SU-DHL-6 (cell line): ENCODE data around the gene RBM19.

Experiments used
- EZH2phosphoT487 ChIP-seq: fragments of 200-600 bp; sonication (generic), shearing (Covaris generic); conservative IDR thresholded peaks from 2 replicates; pipeline ENCODE4 v1.6.1; 2018; ENCODE audit warnings: mild to moderate bottlenecking, antibody characterized with exemption, low read length, moderate library complexity, mixed read lengths
- TF ChIP-seq, protein P1 (sequence below): fragments of 200-600 bp; sonication (generic); IDR thresholded peaks from one replicate; pipeline ENCODE4 v1.5.1; 2017; ENCODE audit warnings: antibody characterized with exemption, mild to moderate bottlenecking, low read length, moderate library complexity; ENCODE audit not compliant: insufficient read depth, poor library complexity, severe bottlenecking

DNA sequence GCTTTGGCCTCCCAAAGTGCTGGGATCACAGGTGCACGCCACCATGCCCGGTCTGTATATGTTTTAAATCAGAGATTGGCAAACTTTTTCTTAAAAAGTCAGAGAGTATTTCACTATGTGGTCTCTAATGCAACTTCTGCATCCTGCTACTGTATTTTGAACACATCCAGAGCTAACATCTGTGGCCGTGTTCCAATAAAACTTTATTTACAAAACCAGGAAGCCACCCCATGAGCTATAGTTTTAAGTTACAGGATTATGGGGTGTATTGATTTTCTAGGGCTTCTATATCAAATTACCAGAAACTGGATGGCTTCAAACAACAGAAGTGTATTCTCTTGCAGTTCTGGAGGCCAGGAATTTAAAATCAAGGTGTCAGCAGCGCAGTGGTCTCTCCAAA, 5.3 kb upstream of the RBM19 start:
- TF ChIP-seq, protein P1, sequence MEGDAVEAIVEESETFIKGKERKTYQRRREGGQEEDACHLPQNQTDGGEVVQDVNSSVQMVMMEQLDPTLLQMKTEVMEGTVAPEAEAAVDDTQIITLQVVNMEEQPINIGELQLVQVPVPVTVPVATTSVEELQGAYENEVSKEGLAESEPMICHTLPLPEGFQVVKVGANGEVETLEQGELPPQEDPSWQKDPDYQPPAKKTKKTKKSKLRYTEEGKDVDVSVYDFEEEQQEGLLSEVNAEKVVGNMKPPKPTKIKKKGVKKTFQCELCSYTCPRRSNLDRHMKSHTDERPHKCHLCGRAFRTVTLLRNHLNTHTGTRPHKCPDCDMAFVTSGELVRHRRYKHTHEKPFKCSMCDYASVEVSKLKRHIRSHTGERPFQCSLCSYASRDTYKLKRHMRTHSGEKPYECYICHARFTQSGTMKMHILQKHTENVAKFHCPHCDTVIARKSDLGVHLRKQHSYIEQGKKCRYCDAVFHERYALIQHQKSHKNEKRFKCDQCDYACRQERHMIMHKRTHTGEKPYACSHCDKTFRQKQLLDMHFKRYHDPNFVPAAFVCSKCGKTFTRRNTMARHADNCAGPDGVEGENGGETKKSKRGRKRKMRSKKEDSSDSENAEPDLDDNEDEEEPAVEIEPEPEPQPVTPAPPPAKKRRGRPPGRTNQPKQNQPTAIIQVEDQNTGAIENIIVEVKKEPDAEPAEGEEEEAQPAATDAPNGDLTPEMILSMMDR, result no peak
- TF ChIP-seq EZH2phosphoT487, result no peak
